K562 (cell line): ENCODE data around the gene RABGAP1L. TPM values are rescaled to one million over a fixed set of nuclear protein-coding genes. Genes with fewer than 3 reads are reported as not detected.

Experiments
- ATAC-seq: fragments of 200-7000 bp; cut with Tn5 transposase; 3 replicates; pipeline ENCODE4 v1.9.1; 2020; ENCODE audit warnings: moderate library complexity
- BruUV-seq: library from RNA; stranded (reverse); fragments of 400-500 nt; replicated peaks from 2 replicates; lab custom pipeline; 2021; lab: Mats Ljungman, UMichigan
- CTCF ChIA-PET: fragments of 300-600 bp; formaldehyde crosslinking; extraction: SDS; loops from one replicate; lab custom pipeline; 2021; ENCODE audit warnings: low intra/inter-chr PET ratio; lab: Yijun Ruan, JAX
- POLR2A ChIA-PET: fragments of 300-600, 350-650 bp; sonication (Branson Sonifier 250); formaldehyde crosslinking; extraction: SDS; loops from one replicate; lab custom pipeline; 2021; ENCODE audit warnings: antibody characterized with exemption, inconsistent platforms; lab: Yijun Ruan, JAX
- DNase-seq, 4 experiments: peaks; one replicate each; pipeline versions ENCODE4 v3.0.0 to v3.0.0-alpha.2; 2011 to 2018; ENCODE audit warnings: low spot score in 3 of 4, mixed read lengths in 3 of 4; ENCODE audit errors: extremely low read depth in 1 of 4
- FAIRE-seq: peaks from 2 replicates; lab custom pipeline; 2011; peaks lifted over from hg19 to GRCh38; lab: Jason Lieb, UNC
- H2AFZ ChIP-seq: 2 replicates; pipeline ENCODE4 v1.6.0; 2011; ENCODE audit warnings: low read depth, low read length, control low read depth, inconsistent platforms
- H3K27ac ChIP-seq: fragments of 200-600 bp; 3 replicates; pipeline ENCODE4 v1.8.0; 2011; ENCODE audit warnings: low read depth, mild to moderate bottlenecking, control low read depth, inconsistent platforms, low read length, moderate library complexity, mixed read lengths; ENCODE audit errors: extremely low read depth
- H3K27me3 ChIP-seq, 2 experiments: fragments of 300-600 bp in 1 of 2; 2 replicates in 1 of 2; 3 replicates in 1 of 2; pipeline versions ENCODE4 v1.6.0 to v1.8.0; 2011; ENCODE audit warnings: inconsistent platforms in 2 of 2, low read length in 2 of 2, mild to moderate bottlenecking in 1 of 2, mixed read lengths in 1 of 2, moderate library complexity in 1 of 2; ENCODE audit not compliant: control insufficient read depth in 2 of 2, insufficient read depth in 2 of 2
- H3K36me3 ChIP-seq: fragments of 300-600 bp; 3 replicates; pipeline ENCODE4 v1.8.0; 2011; ENCODE audit warnings: mild to moderate bottlenecking, low read length, inconsistent platforms; ENCODE audit not compliant: control insufficient read depth, insufficient read depth
- H3K4me1 ChIP-seq, 2 experiments: fragments of 200-600 bp in 1 of 2; replicated peaks in 1 of 2; 2 replicates in 1 of 2; 3 replicates in 1 of 2; pipeline versions ENCODE4 v1.5.1 to v1.8.0; 2011; ENCODE audit warnings: inconsistent platforms in 2 of 2, low read length in 2 of 2, mild to moderate bottlenecking in 1 of 2, mixed read lengths in 1 of 2, moderate library complexity in 1 of 2; ENCODE audit not compliant: control insufficient read depth in 2 of 2, insufficient read depth in 2 of 2
- H3K4me2 ChIP-seq: 2 replicates; pipeline ENCODE4 v1.6.1; 2011; ENCODE audit warnings: low read length, control low read depth, inconsistent platforms, mixed read lengths; ENCODE audit not compliant: insufficient read depth
- H3K4me3 ChIP-seq: fragments of 200-600 bp; sonication (generic), shearing (Covaris generic); 2 replicates; pipeline ENCODE4 v1.5.1; 2016; ENCODE audit warnings: control low read depth, inconsistent platforms
- H3K79me2 ChIP-seq: fragments of 200-600 bp; 3 replicates; pipeline ENCODE4 v1.8.0; 2011; ENCODE audit warnings: low read length, inconsistent platforms; ENCODE audit not compliant: control insufficient read depth, insufficient read depth
- H3K9ac ChIP-seq, 2 experiments: 2 replicates each; pipeline versions ENCODE4 v1.6.0 to v1.6.1; 2011; ENCODE audit warnings: low read depth in 2 of 2, low read length in 2 of 2, control low read depth in 1 of 2, inconsistent platforms in 1 of 2, mild to moderate bottlenecking in 1 of 2, mixed read lengths in 1 of 2; ENCODE audit not compliant: insufficient read depth in 1 of 2
- H3K9me1 ChIP-seq: one replicate; pipeline ENCODE4 v1.6.0; 2011; ENCODE audit warnings: inconsistent platforms, mild to moderate bottlenecking, low read length, moderate library complexity; ENCODE audit not compliant: control insufficient read depth, insufficient read depth
- H3K9me3 ChIP-seq: replicated peaks from 2 replicates; pipeline ENCODE4 v1.5.1; 2011; ENCODE audit warnings: low read depth, low read length, inconsistent platforms; ENCODE audit not compliant: control insufficient read depth, insufficient read depth
- H4K20me1 ChIP-seq: replicated peaks from 2 replicates; pipeline ENCODE4 v1.6.1; 2011; ENCODE audit warnings: low read length, inconsistent platforms, mixed read lengths; ENCODE audit not compliant: control insufficient read depth, insufficient read depth
- NFIC ChIP-seq: fragments of 450-650 bp; IDR thresholded peaks from 2 replicates; pipeline ENCODE4 v1.6.1; 2017; ENCODE audit warnings: mild to moderate bottlenecking, inconsistent platforms
- RFX1 ChIP-seq: fragments of 450-650 bp; IDR thresholded peaks from 2 replicates; pipeline ENCODE4 v1.6.1; 2016; ENCODE audit warnings: mild to moderate bottlenecking, moderate library complexity
- TOE1 ChIP-seq, 2 experiments: fragments of 450-650 bp in 1 of 2; sonication (generic) in 1 of 2; formaldehyde crosslinking in 1 of 2; IDR thresholded peaks; 2 replicates each; pipeline versions ENCODE4 v1.7.1 to v1.8.0; 2016 to 2022; ENCODE audit warnings: borderline replicate concordance in 2 of 2, mild to moderate bottlenecking in 2 of 2, antibody characterized with exemption in 1 of 2, inconsistent platforms in 1 of 2, low read depth in 1 of 2, missing genetic modification reagents in 1 of 2, moderate library complexity in 1 of 2
- ZNF324 ChIP-seq: fragments of 250-450 bp; sonication (Bioruptor Pico); IDR thresholded peaks from 2 replicates; pipeline ENCODE4 v1.4.0; 2020; ENCODE audit warnings: mild to moderate bottlenecking
- WGBS: fragments of 100-300 bp; shearing (Covaris generic); methylation state at CpG from one replicate; pipeline ENCODE4 v1.1.6; 2016; ENCODE audit warnings: low coverage, mixed read lengths; ENCODE audit not compliant: insufficient coverage; ENCODE audit errors: missing lambda C conversion rate; 5-methylcytosine and 5-hydroxymethylcytosine counted together
- in situ Hi-C: fragments of 300-500 bp; cut with MboI; formaldehyde crosslinking; loops from 4 replicates; pipeline ENCODE4 v1.15.0; 2018; ENCODE audit warnings: inconsistent platforms, mixed read lengths
- intact Hi-C: fragments of 100-400 bp; cut with micrococcal nuclease; formaldehyde crosslinking; loops from 2 replicates; pipeline ENCODE4 v1.14.2; 2022
- polyA plus RNA-seq, 8 experiments: library from polyadenylated mRNA; depleted of rRNA in 4 of 8; stranded (reverse) in 5 of 8; unstranded in 3 of 8; fragments of >200 nt; fragmentation: Nextera tagmentation in 2 of 8; fragmentation: Illumina TruSeq in 1 of 8; extraction: Ambion mirVana in 2 of 8; extraction: Trizol in 1 of 8; gene quantifications; 2 replicates each; pipeline versions ENCODE4 v1.2.1 to v1.2.3, GENCODE V29; 2011 to 2014; ENCODE audit warnings: inconsistent platforms in 1 of 8, missing spikeins in 1 of 8
- total RNA-seq, 7 experiments: library from RNA; depleted of rRNA in 6 of 7; stranded (reverse); fragments of >200 nt in 6 of 7; fragmentation: Illumina TruSeq in 2 of 7; extraction: Trizol in 2 of 7; gene quantifications; 2 replicates each; pipeline versions ENCODE4 v1.2.1 to v1.2.3, GENCODE V29; 2011 to 2021; ENCODE audit warnings: low replicate concordance in 1 of 7

RABGAP1L gene
- total and polyA plus RNA-seq, 9 of the 15 experiments (the other 6 are each of a cell fraction or from before 2014, with no cell fraction given): 16.5 to 44.9 (median 26.7) TPM

- DNase-seq: no peak
Measured at GRCh38 chr1:174393885-174394284, 234.6 kb downstream of the RABGAP1L start.

DNA sequence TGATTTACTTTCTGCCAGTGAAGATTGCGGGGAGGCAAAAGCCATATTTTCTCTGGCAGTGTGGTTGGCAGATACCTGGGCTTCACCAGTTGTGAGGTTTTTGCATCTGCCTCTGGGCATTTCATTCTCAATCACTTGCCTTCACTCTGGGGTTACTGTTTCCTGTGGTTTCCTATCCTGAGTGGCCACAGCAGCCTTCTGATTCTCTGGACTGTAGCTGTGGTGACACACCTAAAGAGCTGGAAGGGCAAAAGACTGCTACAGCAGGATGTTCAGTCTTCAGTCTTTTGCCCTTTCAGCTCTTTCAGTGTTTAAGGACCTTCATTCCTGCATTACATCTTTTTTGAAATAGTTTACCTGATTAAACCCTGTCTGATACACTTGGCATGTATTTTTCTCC lies 237.9 kb downstream of the RABGAP1L start:
- ChIA-PET CTCF (no interaction called here), POLR2A (no interaction called here)
- no peaks in the 10 kb centered on the region for H3K27me3 ChIP-seq
- TF ChIP-seq TOE1 (IDR thresholded peaks at IDR 0.05; ENCODE audit: borderline replicate concordance): no peak
- no peak for TF ChIP-seq TOE1 (CRISPR knock-in tag; IDR thresholded peaks at IDR 0.05; ENCODE audit: borderline replicate concordance, low read depth)
- DNase-seq: no peak
- no peaks in the 10 kb centered on the region for H3K9me1 ChIP-seq
- H3K4me2 ChIP-seq: no peak overlapping the region
- WGBS: 80% methylated on average over 1 of the region's 1 CpG
- no peaks in the 10 kb centered on the region for H3K79me2 ChIP-seq
- H3K4me1 ChIP-seq: no peaks in the 10 kb centered on the region
- ATAC-seq: no peak
- H3K36me3 ChIP-seq: peaks cover 10% of the 10 kb centered on the region; the same call in 2 of the 3 replicates
- intact Hi-C loops: no loop called here
- H3K27ac ChIP-seq: no peak overlapping the region
- no peak overlapping the region for H3K9ac ChIP-seq
- no peak for FAIRE-seq
- in situ Hi-C loops: no loop called here
- H3K4me3 ChIP-seq: no peak overlapping the region
- no TSS peak for BruUV-seq
- H2AFZ ChIP-seq: no peak overlapping the region
- no peaks in the 10 kb centered on the region for H4K20me1 ChIP-seq
- no peaks in the 10 kb centered on the region for H3K9me3 ChIP-seq

More at GRCh38 chr1:174393885-174394284, 234.6 kb downstream of the RABGAP1L start:
- no peaks in the 10 kb centered on the region for H3K9me3 ChIP-seq
- no peaks in the 10 kb centered on the region for H3K4me1 ChIP-seq
- no peak for ATAC-seq
- no TSS peak for BruUV-seq
- CTCF ChIA-PET: no interaction called here
- H3K4me2 ChIP-seq: no peak overlapping the region
- H3K4me3 ChIP-seq: no peak overlapping the region
- H2AFZ ChIP-seq: no peak overlapping the region
- intact Hi-C loops: no loop called here
- H3K27ac ChIP-seq: no peak overlapping the region
- no peaks in the 10 kb centered on the region for H3K9me1 ChIP-seq
- WGBS: 53% methylated on average over 4 of the region's 4 CpGs
- H4K20me1 ChIP-seq: no peaks in the 10 kb centered on the region
- TF ChIP-seq RFX1: peak; percentile 23; the same call in 1 of the 2 replicates
- TF ChIP-seq NFIC: peak; percentile 73
- TF ChIP-seq ZNF324 (CRISPR knock-in tag): no peak
- TF ChIP-seq, all 486 proteins: peak for 2
- in situ Hi-C loops: no loop called here
- no peaks in the 10 kb centered on the region for H3K79me2 ChIP-seq
- H3K27me3 ChIP-seq: no peaks in the 10 kb centered on the region
- POLR2A ChIA-PET: no interaction called here
- H3K9ac ChIP-seq: no peak overlapping the region
- peaks cover 10% of the 10 kb centered on the region; the same call in 2 of the 3 replicates for H3K36me3 ChIP-seq
- no peak for FAIRE-seq
